Type B pancreatic cell (in vitro differentiated cells): ENCODE results near the gene FAXC. TPM values are rescaled to one million over a fixed set of nuclear protein-coding genes. Genes with fewer than 3 reads are reported as not detected.

Experiments
- DNase-seq: peaks from one replicate; pipeline ENCODE4 v3.0.0; 2021; ENCODE audit warnings: mixed read lengths; ENCODE audit not compliant: unreplicated experiment; ENCODE audit errors: extremely low spot score
- H3K27ac Mint-ChIP-seq: 2 replicates; pipeline ENCODE4 v1.8.0; 2021; ENCODE audit warnings: mild to moderate bottlenecking, mixed read lengths
- H3K27me3 Mint-ChIP-seq: 2 replicates; pipeline ENCODE4 v1.8.0; 2021; ENCODE audit warnings: mixed read lengths
- H3K36me3 Mint-ChIP-seq: 2 replicates; pipeline ENCODE4 v1.8.0; 2021; ENCODE audit warnings: mixed read lengths
- H3K4me1 Mint-ChIP-seq: one replicate; pipeline ENCODE4 v1.8.0; 2021; ENCODE audit warnings: mixed read lengths; ENCODE audit not compliant: unreplicated experiment
- H3K4me3 Mint-ChIP-seq: 2 replicates; pipeline ENCODE4 v1.8.0; 2021; ENCODE audit warnings: mild to moderate bottlenecking, mixed read lengths
- H3K9me3 Mint-ChIP-seq: 2 replicates; pipeline ENCODE4 v1.8.0; 2021; ENCODE audit warnings: mixed read lengths
- total RNA-seq: library from RNA; stranded (reverse); gene quantifications from 2 replicates; pipeline ENCODE4 v1.2.1, GENCODE V29; 2021; ENCODE audit warnings: low replicate concordance
- TF ChIP-seq, protein P1 (sequence below): fragments of 200-600 bp; sonication (generic); conservative IDR thresholded peaks from 2 replicates; pipeline ENCODE4 v1.5.0; 2021; ENCODE audit warnings: antibody characterized with exemption, mild to moderate bottlenecking

FAXC gene
- total RNA-seq, 1 donor from 2014 or later: 12.5 TPM

DNA sequence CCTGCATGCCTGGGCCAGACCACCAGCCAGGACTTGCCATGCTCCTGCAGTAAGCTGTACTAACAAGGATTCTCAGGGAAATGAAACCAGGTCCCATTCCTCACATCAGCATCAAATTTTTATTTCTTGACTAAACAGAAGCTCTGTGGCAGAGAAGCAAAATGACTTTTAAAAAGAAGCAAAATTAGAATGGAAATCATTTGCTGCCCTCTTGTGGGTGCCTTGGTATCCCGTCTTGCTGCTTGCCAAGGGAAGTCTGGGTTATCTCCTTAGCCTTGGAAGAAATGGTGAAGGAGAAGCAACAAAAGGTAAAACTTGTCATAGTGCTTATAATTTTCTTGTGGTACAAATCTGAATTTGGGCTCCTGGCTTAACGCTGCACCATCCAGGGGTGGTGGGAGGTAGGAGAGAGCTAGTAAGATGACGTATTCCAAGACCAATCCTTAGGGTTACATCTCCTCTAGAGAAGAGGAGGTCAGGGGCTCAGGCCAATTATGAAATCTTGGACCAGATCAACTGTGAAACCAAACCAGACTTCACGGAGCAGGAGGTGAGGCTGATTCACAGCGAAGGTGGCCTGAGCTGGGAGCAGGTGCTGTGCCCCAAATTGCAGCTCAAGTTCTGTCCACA is 107.5 kb downstream of the FAXC start:
- Mint-ChIP-seq H3K9me3 (no peaks in the 10 kb centered on the region), H3K27me3 (peaks cover 12% of the 10 kb centered on the region), H3K36me3 (no peaks in the 10 kb centered on the region), H3K27ac (no peak overlapping the region), H3K4me1 (no peaks in the 10 kb centered on the region), H3K4me3 (no peak overlapping the region)
- TF ChIP-seq, protein P1, sequence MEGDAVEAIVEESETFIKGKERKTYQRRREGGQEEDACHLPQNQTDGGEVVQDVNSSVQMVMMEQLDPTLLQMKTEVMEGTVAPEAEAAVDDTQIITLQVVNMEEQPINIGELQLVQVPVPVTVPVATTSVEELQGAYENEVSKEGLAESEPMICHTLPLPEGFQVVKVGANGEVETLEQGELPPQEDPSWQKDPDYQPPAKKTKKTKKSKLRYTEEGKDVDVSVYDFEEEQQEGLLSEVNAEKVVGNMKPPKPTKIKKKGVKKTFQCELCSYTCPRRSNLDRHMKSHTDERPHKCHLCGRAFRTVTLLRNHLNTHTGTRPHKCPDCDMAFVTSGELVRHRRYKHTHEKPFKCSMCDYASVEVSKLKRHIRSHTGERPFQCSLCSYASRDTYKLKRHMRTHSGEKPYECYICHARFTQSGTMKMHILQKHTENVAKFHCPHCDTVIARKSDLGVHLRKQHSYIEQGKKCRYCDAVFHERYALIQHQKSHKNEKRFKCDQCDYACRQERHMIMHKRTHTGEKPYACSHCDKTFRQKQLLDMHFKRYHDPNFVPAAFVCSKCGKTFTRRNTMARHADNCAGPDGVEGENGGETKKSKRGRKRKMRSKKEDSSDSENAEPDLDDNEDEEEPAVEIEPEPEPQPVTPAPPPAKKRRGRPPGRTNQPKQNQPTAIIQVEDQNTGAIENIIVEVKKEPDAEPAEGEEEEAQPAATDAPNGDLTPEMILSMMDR: peak; percentile 78
- no peak for DNase-seq

DNA sequence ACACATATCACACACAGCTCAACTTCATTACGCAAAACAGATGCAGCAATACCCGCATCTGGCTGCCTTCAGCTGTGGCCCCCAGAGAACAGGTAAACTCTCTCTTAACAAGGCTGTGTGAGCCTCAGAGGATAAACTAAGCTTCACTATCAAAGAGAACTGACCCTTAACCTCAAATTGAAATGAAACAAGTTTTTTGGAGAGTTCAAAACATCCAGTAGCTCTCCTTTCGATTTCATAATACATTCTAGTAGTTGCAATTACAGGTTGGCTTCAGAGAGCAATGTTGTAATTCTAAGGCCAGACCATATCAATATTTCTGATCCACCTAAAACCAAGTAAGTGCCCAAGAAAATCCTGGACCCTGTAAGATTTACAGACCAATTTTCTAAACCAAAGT is 113.5 kb downstream of the FAXC start:
- DNase-seq: no peak
- Mint-ChIP-seq H3K9me3 (no peaks in the 10 kb centered on the region), H3K27me3 (peaks cover 33% of the 10 kb centered on the region), H3K36me3 (no peaks in the 10 kb centered on the region), H3K4me3 (no peak overlapping the region), H3K27ac (no peak overlapping the region), H3K4me1 (no peaks in the 10 kb centered on the region)
- TF ChIP-seq, protein P1: no peak

DNA sequence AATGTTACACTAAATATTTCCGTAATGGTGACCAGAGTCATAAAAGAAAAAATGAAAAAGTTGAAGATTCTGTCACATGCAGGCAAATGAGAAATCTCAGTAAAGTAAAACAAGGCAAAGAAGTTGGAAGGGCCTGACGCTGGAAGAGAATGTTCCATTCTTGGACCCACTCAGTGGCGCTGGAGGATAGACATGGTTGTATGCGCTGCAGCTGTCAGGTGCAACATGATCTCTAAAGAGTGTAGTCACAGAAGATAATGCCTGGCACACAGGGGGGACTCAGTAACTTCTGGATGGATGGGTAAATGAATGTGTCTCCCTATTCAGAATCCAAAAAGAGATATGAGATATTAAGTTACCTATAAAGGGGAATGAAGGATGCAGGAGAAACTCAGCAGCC is 116.3 kb downstream of the FAXC start:
- Mint-ChIP-seq H3K4me3 (no peak overlapping the region), H3K36me3 (no peaks in the 10 kb centered on the region), H3K27ac (no peak overlapping the region), H3K9me3 (no peaks in the 10 kb centered on the region), H3K4me1 (no peaks in the 10 kb centered on the region), H3K27me3 (peaks cover 29% of the 10 kb centered on the region)
- TF ChIP-seq, protein P1: no peak
- no peak for DNase-seq

DNA sequence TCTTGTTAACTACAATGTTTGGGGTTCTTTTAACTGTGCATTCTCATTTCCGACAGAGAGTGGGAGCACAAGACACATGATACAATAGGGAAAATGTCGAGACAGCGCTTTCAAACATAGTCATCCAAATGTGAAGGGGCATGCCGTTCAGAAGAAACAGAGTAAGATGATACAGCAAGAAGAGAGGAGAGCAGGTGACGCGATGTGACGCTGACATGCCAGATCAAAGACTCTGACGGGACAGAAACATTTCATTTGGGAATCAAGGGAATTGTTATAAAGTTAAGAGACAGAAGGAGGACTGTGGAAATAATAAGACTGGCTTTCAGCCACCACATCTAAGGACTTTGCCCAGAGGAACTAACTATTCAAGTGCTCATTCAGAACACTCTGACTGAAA is 117.4 kb downstream of the FAXC start:
- no peak for DNase-seq
- Mint-ChIP-seq H3K27me3 (peaks cover 29% of the 10 kb centered on the region), H3K4me3 (no peak overlapping the region), H3K9me3 (no peaks in the 10 kb centered on the region), H3K4me1 (no peaks in the 10 kb centered on the region), H3K36me3 (no peaks in the 10 kb centered on the region), H3K27ac (no peak overlapping the region)
- TF ChIP-seq, protein P1: no peak

DNA sequence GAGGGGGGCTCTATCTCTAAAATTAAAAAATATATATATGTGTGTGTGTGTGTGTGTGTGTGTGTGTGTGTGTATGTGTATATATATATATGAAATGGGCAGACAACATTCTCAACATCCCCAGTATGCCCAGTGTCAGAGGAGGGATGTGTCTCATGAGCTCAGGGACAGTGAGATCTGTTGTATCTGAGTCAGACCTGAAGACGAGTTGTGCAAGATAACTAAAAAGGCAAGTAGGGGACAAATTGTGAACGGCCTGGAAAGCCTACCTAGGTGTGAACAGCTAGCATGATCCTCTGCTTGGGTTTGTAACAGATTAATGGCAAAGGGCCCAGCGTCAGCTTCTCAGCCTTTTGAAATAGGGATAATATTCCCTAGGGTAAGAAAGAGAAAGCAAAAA is 124.3 kb downstream of the FAXC start:
- TF ChIP-seq, protein P1: no peak
- Mint-ChIP-seq H3K27ac (no peak overlapping the region), H3K9me3 (no peaks in the 10 kb centered on the region), H3K4me3 (no peak overlapping the region), H3K27me3 (no peaks in the 10 kb centered on the region), H3K36me3 (no peaks in the 10 kb centered on the region), H3K4me1 (no peaks in the 10 kb centered on the region)
- DNase-seq: no peak

Other genes starting within 250 kb of the FAXC start
- 7.3 and 7.5 TPM in 2 replicates for gene COQ3, start 44.5 kb upstream of the FAXC start, total RNA-seq
- 86.7 and 151 TPM in 2 replicates for gene PNISR, start 75.6 kb upstream of the FAXC start, total RNA-seq
- gene USP45, start 165.7 kb upstream of the FAXC start, total RNA-seq: 12.7 and 14.2 TPM in 2 replicates
- 52.0 and 61.2 TPM in 2 replicates for gene CCNC, start 219.0 kb upstream of the FAXC start, total RNA-seq